DMS79 (cell line): ENCODE measurements around the gene E4F1.

Source experiments
- DNase-seq: peaks from one replicate; lab custom pipeline; 2025; lab: John Stamatoyannopoulos, UW

E4F1 gene

DNA sequence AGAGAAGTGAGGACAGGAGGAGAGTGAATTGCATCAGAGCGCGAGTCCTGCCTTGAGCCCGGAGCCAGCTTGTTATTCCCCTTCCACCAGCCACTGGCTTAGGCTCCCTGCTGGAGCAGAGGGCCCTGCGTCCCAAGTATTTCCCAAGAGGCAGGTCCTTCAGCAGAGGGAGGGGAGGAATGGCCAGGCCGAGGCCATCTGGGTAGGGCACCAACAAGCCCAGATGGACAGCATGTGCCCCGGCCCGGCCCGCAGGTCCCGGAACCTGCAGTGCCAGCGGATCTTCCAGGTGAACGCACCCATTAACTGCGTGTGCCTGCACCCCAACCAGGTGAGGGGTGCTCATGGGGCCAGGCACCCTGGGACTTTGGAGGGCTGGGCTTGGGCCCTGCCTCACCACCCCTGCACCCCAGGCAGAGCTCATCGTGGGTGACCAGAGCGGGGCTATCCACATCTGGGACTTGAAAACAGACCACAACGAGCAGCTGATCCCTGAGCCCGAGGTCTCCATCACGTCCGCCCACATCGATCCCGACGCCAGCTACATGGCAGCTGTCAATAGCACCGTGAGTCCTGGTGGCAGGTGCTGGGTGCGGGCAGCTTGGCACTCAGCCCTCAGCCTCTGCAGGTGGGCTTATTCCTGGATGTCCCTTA, 16.5 kb upstream of the E4F1 start:
- no peak for DNase-seq

DNA sequence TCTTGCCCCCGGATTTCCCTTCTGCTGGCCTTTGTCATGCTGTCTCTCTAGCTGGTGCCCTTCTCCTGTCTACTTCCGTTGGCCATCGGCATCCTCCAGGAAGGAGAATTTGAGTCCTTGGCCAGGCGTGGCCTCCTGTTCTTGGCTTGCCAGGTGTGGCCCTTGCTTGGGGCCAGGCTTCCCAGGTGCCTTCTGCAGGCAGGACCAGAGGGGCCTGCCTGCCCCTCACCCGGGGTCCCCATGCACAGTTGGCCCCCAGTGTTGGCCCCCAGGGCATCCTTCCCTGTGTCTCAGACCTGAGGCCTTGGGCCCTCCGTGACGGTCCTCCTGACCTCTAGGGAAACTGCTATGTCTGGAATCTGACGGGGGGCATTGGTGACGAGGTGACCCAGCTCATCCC, 15.5 kb upstream of the E4F1 start:
- no peak for DNase-seq

DNA sequence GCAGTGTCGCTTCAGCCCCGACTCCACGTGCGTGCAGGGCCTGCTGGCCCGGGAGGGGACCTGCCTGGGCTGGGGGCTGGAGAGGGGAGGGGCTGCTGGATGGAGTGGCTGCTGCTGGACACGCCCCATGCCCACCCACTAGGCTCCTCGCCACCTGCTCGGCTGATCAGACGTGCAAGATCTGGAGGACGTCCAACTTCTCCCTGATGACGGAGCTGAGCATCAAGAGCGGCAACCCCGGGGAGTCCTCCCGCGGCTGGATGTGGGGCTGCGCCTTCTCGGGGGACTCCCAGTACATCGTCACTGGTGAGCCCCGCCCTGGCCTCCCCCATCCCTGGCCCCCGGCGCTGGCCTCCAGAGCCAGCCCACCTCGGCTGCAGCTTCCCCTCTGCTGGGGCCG, 15.1 kb upstream of the E4F1 start:
- DNase-seq: no peak

DNA sequence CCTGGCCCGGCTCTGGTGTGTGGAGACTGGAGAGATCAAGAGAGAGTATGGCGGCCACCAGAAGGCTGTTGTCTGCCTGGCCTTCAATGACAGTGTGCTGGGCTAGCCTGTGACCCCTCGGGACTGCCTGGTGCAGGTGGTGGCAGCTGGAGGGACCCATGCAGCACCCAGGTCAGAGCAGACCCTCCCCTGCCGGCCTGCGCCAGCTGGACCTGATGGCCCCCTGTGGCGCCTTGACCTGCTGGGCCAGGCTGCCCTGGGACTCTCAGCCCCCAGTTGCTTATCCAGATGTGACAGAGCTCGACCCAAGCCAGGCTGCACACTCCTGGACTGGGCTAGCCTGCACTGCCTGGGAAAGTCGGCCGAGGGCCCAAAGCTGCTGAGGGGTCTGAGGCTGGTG, 14.6 kb upstream of the E4F1 start:
- no peak for DNase-seq

DNA sequence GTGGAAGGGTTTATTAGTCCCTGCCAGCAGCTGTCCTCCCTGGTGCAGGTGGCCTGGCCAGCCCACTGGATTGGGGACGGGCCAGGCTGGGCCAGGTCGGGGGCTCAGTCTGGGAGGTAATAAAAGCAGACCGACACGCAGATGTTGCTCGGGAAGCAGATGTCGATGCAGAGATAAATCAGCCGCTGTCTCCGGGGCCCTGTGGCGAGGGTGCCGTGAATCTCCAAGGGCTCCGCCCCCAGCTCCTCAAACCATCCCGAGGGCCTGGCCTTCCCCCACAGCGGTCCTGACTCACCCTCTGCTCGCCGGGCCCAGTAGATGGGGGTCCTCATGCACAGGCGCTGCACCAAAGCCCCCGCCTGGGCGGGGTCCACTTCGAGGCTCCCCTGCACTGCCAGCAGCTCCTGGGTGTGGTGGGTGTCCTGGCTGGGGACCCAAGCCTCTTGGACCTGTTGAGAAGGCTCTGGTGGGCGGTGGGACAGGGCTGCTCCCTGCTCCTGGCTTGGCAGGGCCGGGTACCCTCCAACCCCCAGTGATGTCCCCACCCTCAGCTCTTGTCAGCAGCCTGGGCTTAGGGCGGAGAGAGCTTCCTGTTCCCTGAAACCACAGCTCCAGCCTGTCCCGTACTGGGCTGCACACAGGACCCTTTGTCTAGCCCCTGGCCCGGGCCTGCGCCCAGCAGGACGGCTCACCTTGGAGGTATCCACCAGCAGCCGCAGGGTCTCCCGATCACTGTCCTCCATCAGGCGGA, 14.0 kb upstream of the E4F1 start:
- no peak for DNase-seq

DNA sequence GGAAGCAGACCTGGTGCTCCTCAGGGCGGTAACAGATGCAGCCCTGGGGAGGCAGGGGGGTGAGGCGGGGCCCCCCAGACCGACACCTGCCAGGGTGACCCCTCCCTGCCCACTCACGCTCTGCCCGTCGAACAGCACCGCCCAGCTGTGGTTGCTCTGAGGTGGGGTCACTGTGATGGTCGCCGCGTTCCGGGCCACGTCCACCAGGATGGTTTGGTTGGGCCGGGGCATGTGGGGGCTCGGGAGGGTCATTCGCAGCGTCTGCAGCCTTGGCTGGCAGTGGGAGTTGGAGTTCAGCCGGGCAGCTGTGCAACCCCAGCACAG, 13.4 kb upstream of the E4F1 start:
- DNase-seq: no peak

DNA sequence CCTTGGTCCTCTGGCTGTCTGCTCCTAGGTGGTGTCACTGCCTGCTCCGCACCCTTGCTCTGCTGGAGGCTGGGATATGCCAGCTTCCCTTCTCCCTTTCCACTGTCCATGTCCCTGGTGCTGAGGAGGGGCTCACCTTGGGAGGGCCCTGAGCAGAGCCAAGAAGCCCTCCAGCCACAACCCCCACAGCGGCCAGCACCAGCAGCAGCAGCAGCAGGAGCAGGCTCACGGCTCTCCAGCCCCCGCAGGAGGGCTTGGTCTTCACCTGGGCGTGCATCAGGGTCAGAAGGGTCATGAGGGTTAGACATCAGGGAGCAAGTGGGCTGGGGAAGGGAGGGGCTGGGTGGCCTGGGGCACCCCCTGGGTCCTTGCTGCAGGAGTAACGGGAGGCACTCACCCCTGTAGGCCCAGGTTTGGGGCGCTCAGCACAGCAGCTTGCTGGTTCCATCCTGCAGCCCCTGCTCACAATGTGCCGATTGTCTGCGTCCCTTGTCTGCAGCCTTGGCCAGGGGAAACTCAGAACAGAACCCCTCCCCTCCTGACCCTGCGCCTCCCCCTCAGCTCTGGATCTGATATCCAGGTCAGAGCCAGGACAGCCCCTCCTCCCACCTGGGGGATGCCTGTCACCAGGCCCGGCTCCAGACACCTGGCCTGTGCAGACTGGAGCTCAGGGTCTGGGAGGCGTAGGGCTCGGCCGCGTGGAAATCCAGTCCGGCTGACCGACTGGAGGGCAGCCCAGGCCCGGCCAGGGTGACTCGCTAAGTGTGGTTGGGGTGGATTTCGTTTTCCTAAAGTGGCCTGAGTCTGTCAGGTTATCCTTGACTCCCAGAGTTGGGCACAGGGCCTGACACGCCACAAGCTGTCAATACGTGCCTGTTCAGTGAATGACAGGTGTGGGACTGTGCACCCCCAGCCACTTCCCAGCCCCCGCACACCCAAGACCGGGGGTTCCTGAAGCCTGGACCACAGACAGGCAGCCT, 12.7 kb upstream of the E4F1 start, which contains the start of gene BRICD5:
BRICD5 (minus strand) TSS at position 478 of the 980 bp plus-strand sequence; CDS start at position 448, 30 bp downstream.
- DNase-seq: no peak

DNA sequence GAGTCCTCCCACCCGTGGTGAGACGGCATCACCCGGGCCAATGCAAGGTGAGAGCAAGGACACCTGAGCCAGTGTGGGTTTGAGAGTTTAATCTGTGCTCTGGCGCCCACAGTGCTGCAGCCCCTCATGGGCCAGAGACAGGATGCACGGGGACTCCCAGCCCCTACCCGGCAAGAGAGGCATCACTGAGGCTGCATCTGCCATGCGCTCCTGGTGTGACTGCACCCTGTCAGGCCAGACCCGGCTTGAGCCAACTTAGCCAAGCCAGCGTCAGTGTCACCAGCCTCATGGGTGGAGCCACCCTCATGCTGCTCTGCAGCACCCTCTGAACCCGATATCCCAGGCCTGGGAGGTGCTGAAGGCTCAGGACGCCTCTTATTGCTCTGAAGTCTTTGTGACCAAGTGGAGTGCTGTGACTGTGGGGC, 11.5 kb upstream of the E4F1 start:
- DNase-seq: no peak

DNA sequence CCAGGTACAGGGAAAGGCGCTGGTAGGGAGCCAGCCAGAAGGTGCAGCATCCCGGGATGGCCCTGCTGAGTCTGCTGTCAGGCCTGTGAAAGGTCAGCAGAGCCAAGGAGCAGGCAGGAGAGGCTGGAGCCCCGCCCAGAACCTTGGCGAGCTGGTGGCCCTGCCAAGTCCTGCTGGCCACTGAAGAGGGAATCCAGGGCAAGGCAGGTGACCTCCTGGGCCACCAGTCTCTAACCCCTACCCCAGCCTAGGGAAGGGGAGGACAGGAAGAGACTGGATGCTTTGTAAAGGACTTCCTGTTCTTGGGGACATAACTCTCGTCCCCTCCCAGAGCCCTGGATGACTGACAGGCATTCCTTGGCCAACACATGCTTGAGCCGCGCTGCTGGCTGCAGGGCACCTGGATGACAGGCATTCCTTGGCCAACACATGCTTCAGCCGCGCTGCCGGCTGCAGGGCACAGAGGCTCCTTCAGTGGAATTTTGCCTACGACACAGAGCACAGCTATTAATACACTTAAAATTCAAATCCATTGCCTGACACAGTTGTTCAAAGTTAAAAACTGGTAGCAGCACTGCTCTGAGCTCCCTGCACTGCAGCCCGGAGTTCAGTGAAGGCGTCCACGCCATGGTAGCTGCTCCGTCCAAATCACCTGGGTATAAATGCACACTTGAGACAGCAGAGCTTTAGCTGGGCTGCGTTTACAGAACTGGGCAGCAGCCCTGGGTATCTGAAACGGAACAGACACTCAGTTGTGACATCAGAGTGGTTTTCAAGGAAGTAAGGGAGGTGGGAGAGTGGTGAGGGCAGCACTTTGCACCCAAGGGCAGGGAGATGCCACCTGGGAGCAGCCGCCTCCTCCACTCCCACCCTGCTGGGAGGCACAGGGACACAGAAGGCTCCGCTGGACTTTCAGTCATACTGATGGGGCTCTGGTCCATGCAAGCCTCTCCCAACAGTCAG, 10.7 kb upstream of the E4F1 start:
- no peak for DNase-seq

DNA sequence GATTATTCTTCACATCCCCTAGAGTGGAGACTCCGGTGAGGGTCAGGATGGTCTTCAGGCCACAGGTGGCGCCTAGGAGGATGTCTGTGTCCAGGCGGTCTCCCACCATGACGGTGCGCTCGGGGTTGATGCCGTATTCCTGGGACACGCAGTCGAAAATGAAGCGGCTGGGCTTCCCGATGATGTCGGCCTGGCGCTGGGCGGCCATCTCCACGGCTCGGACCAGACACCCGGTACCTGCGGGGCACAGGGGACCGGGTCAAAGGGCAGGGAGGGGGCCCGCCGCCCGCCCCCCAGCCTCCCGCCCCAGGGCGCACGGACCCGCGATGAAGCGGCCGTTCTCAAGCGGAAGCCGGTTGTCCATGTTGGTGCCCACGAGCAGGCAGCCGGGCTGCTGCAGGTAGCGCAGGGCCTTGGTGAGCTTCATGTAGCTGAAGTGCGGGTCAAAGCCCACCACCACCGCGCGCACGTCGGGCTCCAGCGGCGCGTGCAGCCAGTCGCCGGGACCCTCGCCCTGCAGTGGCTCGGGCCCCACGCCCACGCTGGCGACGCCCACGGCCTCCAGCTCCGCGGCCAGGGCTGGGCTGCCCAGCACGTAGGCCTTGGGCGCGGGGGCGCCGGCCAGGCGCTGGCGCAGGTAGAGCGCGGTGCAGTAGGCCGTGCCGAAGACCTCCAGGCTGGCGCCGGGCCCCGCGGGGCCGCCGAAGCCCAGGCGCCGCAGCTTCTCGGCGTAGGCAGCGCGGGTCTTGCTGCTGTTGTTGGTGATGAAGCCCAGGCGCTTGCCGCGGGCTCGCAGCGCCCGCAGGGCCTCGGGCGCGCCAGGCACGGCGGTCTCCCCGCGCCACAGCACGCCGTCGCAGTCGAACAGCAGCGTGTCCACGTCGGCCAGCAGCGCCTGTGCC, 9.3 kb upstream of the E4F1 start:
- no peak for DNase-seq

DNA sequence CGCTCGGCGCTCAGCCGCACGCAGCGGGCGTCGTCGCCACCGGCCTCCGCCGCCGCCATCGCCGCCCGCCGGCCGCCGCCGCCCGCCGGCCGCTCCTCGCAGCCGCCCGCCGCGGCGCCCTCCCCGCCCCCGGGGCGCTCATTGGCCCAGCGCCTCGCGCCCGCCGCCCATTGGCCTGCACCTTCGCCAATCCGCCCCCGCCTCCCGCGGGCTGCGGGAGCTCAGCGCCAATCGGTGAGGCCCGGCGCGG, 8.7 kb upstream of the E4F1 start, which contains the start of gene PGP:
PGP (minus strand) TSS at position 122 of the 250 bp plus-strand sequence; CDS start at position 59, 63 bp downstream.
- DNase-seq: no peak

DNA sequence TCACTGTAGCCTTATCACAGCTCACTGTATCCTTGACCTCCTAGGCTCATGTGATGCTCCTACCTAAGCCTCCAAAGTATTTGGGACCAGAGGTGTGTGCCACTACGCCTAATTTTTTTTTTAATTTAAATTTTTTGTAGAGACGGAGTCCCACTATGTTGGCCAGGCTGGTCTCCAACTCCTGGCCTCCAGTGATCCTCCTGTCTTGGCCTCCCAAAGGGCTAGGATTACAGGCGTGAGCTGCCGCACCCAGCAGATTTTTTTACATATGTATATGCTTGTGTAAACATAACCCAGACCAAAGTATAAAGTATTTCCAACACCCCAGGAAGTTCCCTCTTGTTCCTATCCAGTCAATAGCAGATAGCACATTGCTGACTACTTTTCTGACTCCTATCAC, 7.1 kb upstream of the E4F1 start:
- DNase-seq: no peak

DNA sequence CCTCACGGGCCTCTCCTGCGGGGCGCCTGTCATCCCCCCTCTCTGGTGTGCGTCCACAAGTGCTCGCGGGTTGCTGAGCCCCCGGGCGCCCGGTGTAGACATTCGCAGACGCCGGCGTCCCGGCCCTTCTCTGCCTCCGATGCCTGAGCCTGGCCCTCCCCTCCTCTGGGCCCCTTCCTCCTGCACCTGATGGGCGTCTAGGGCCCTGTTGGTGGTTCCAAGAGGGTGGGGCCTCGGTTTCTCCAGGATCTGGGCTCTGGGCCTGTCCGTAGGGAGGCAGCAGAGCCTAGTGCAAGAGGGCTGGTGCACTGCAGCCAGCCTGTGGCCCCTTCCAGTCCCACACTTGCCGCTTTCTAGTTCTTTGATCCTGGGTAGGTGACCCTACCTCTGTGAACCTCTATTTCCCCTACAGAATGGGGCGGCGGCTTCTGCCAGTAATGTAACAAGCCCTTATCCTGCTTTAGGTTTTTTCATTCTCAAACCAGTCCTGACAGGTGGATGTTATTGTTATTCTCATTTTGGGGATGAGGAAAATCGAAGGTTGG, 623 bp downstream of the E4F1 start:
- DNase-seq: no peak

DNA sequence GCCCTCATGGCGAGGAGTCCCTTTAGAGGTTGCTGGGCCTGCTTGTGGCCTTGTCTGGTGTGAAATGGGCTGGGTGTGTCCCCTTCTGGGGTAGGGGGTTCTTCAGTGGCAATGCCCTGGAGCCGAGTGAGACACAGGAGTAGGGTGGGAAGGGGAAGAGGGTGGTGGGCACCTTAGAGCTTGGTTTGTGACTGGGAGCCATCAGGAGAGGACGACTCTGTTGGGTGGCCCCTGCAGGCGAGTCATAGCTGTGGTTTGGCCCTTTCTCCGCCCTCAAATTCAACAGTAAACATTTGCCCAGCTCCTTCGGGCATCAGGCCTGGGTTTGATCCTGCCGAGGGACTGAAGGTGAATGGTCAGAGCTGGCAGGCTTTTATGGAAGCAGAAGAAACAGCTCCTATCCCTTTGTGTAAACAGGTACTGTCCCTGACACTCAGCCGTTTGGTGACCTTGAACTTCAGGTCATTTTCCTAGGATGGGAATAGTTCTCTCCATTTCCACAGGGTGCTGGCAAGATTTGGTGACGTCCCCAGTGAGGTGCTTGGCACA, 2.9 kb downstream of the E4F1 start:
- DNase-seq: no peak

DNA sequence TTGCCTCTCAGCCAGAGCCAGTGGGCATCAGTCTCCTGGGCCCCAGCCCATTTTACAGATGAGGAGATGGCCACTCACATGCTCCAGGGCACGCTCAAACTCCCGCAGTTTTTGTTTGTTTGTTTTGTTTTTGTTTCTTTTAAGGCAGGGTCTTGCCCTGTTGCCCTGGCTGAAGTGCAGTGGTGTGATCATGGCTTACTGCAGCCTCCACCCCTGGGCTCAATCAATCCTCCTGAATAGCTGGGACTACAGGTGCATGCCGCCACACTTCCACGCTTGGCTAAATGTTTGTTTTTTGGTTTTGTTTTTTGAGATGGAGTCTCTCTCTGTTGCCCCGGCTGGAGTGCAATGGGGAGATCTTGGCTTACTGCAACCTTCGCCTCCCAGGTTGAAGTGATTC, 3.5 kb downstream of the E4F1 start:
- no peak for DNase-seq

DNA sequence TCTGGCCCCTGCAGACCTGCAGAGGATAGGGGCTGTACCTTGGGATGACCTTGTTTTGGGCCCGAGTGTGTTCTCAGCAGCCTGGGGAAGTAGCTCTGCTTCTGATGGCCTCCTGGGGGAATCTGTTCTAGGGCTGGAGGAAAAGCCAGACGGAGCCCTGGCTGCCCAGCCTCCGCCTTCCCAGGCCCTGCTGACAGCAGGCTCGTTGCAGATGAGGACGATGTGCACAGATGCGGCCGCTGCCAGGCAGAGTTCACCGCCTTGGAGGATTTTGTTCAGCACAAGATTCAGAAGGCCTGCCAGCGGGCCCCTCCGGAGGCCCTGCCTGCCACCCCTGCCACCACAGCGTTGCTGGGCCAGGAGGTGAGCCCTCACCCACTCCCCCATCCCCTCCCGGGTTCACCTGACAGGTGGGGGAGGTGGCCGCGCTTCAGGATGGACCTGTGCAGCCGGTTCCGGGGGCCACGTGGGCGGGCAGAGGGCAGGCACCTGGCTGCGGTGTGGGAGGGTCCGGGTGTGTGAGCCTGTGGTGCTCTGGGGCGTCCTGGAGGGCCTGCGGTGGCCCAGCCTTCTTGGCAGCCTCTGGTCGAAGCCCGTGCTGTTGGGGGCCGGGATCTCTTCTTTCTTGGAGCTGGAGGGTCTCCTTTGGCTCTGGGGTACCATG, 4.9 kb downstream of the E4F1 start:
- no peak for DNase-seq

DNA sequence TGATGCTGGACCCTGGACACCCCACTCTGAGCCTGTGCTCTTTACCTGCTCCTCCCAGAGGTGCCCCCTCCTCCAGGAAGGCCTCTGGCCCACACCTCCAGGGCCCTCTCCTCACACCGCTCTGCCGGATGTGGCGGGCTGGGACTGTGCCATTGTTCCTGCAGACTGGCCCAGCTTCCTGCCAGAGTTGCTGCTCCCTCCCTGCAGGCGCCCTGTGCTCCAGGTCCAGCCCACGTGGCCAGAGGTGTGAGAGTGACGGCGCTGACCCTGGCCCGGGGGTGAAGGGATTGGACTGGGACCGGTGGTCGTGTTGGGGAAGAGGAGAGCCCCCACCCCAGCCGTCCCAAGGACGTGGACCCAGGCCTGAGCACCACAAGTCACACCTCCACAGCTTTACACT, 5.7 kb downstream of the E4F1 start:
- DNase-seq: no peak

DNA sequence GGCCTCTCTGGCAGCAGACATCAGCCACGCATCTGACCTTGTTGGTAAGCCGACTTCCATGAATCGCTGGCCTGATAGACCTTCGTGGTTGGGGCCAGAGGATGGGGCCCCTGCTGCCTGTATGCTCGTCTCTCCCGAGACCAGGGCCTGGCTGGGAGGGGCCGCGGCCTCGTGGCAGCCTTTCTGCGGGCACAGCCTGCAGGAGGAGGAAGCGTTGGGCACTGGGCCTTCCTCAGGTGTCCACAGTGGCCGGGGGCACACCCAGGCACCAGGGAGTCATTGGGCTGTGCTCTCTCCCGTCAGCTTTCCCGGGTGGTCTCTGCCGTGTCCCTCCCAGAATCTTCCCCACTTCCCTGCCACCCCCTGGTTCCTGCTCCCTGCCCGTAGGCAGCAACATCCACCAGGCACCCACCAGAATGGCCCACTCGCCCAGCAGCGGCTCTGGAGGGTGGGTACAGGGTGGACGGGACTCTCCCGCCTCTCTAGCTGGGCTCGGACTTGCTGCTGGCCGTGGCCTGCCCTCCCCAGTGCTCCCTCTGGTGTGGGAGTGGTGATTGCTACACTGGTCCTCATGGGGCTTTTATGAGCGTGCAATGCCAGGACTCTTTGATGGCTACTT, 6.3 kb downstream of the E4F1 start:
- no peak for DNase-seq

DNA sequence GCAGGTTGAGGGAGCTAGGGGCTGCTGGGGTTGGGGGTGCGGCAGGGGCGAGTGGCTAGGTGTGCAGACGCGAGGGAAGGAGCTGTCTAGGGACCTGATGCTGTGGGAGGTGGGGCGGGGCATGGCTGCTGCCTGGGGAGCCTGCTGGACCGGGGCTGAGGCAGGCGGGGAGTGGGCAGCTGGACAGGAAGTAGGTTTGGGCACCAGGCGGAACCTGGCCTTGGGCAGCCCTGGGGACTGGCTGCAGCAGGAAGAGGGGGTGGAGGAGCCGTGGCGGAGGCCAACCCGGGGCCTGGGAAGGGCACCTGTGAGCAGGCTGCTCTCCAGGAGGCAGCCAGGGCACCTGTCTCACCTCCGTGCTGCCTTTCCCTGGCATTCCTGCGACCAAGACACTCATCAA, 7.0 kb downstream of the E4F1 start:
- DNase-seq: no peak
